Astrocyte (in vitro differentiated cells and primary cell): ENCODE data around the gene CDH13. TPM values are rescaled to one million over a fixed set of nuclear protein-coding genes. Genes with fewer than 3 reads are reported as not detected.

Experiments used
- DNase-seq: peaks from one replicate; pipeline ENCODE4 v3.0.0-alpha.2; 2010; ENCODE audit warnings: low read depth
- FAIRE-seq: peaks from 2 replicates; lab custom pipeline; 2011; peaks lifted over from hg19 to GRCh38; lab: Jason Lieb, UNC
- H2AFZ ChIP-seq: 2 replicates; pipeline ENCODE4 v1.6.0; 2012; ENCODE audit warnings: low read depth, low read length, inconsistent platforms
- H3K27ac ChIP-seq: 2 replicates; pipeline ENCODE4 v1.5.1; 2011; ENCODE audit warnings: low read depth, low read length, inconsistent platforms
- H3K27me3 ChIP-seq: 2 replicates; pipeline ENCODE4 v1.6.0; 2011; ENCODE audit warnings: low read length, inconsistent platforms; ENCODE audit not compliant: insufficient read depth
- H3K36me3 ChIP-seq: 2 replicates; pipeline ENCODE4 v1.5.1; 2011; ENCODE audit warnings: low read length, inconsistent platforms; ENCODE audit not compliant: insufficient read depth
- H3K4me1 ChIP-seq: 2 replicates; pipeline ENCODE4 v1.5.1; 2011; ENCODE audit warnings: low read length, inconsistent platforms; ENCODE audit not compliant: insufficient read depth
- H3K4me2 ChIP-seq: 2 replicates; pipeline ENCODE4 v1.6.0; 2012; ENCODE audit warnings: low read length, inconsistent platforms
- H3K4me3 ChIP-seq: 2 replicates; pipeline ENCODE4 v1.5.1; 2011; ENCODE audit warnings: low read depth, mild to moderate bottlenecking, low read length, inconsistent platforms; ENCODE audit not compliant: insufficient read depth
- H3K79me2 ChIP-seq: 2 replicates; pipeline ENCODE4 v1.6.0; 2012; ENCODE audit warnings: mild to moderate bottlenecking, low read length, inconsistent platforms; ENCODE audit not compliant: insufficient read depth
- H3K9ac ChIP-seq: 2 replicates; pipeline ENCODE4 v1.6.0; 2012; ENCODE audit warnings: mild to moderate bottlenecking, low read length, inconsistent platforms
- H3K9me3 ChIP-seq: 2 replicates; pipeline ENCODE4 v1.5.1; 2012; ENCODE audit warnings: low read depth, mild to moderate bottlenecking, low read length, inconsistent platforms; ENCODE audit not compliant: insufficient read depth
- H4K20me1 ChIP-seq: 2 replicates; pipeline ENCODE4 v1.6.0; 2012; ENCODE audit warnings: low read length, inconsistent platforms; ENCODE audit not compliant: insufficient read depth
- H3K27ac Mint-ChIP-seq: one replicate; pipeline ENCODE4 v1.8.0; 2021; ENCODE audit warnings: mild to moderate bottlenecking, mixed read lengths; ENCODE audit not compliant: unreplicated experiment
- H3K27me3 Mint-ChIP-seq: one replicate; pipeline ENCODE4 v1.8.0; 2021; ENCODE audit warnings: low read depth, mixed read lengths; ENCODE audit not compliant: unreplicated experiment
- H3K36me3 Mint-ChIP-seq: one replicate; pipeline ENCODE4 v1.8.0; 2021; ENCODE audit warnings: low read depth, mixed read lengths; ENCODE audit not compliant: unreplicated experiment
- H3K4me1 Mint-ChIP-seq: one replicate; pipeline ENCODE4 v1.8.0; 2021; ENCODE audit warnings: low read depth, mixed read lengths; ENCODE audit not compliant: unreplicated experiment
- H3K4me3 Mint-ChIP-seq: one replicate; pipeline ENCODE4 v1.8.0; 2021; ENCODE audit warnings: mild to moderate bottlenecking, moderate library complexity, mixed read lengths; ENCODE audit not compliant: unreplicated experiment
- H3K9me3 Mint-ChIP-seq: one replicate; pipeline ENCODE4 v1.8.0; 2021; ENCODE audit warnings: mild to moderate bottlenecking, mixed read lengths; ENCODE audit not compliant: unreplicated experiment
- EZH2 ChIP-seq: IDR thresholded peaks from 2 replicates; pipeline ENCODE4 v1.6.1; 2012; ENCODE audit warnings: mild to moderate bottlenecking, low read length, inconsistent platforms; ENCODE audit not compliant: insufficient read depth
- total RNA-seq: library from RNA; stranded (reverse); gene quantifications from 2 replicates; pipeline ENCODE4 v1.2.1, GENCODE V29; 2021
- TF ChIP-seq, protein P1 (sequence below): IDR thresholded peaks from 2 replicates; pipeline ENCODE4 v1.5.1; 2011; ENCODE audit warnings: low read depth, mild to moderate bottlenecking, inconsistent platforms, low read length, moderate library complexity; ENCODE audit not compliant: insufficient read depth

CDH13 gene
- total RNA-seq, 1 donor from 2014 or later = 41.7 TPM

DNA sequence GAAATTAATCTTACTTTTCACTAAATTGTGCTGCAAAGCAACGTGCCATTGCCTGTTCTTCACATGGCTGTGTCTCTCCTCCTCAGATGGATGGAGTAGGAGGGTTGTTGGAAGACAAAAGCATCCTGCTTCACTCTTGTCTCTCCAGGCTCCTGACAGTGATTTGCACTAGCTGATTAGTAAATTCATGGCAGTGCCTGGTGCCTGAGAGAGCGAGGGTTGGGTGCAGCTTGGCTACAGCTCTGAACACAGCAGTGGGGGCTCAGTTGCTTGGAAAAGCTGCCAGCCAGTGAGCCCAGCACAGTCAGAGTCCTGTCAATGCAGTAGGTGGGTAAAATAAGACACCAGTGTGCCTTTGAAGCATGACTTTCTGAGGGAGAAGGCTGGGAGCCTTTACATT, 37.4 kb downstream of the CDH13 start:
- DNase-seq (no peak), FAIRE-seq (no peak)
- no peaks in the 10 kb centered on the region for H3K27me3 Mint-ChIP-seq
- Histone ChIP-seq H3K36me3 (no peaks in the 10 kb centered on the region), H3K4me2 (no peak overlapping the region), H3K79me2 (peaks cover 82% of the 10 kb centered on the region), H3K27me3 (no peaks in the 10 kb centered on the region), H2AFZ (no peak overlapping the region), H3K4me1 (peaks cover 6% of the 10 kb centered on the region), H3K27ac (no peak overlapping the region), H3K9me3 (no peaks in the 10 kb centered on the region), H4K20me1 (no peaks in the 10 kb centered on the region), H3K9ac (no peak overlapping the region), H3K4me3 (no peak overlapping the region)
- H3K4me3 Mint-ChIP-seq = no peak overlapping the region
- no peaks in the 10 kb centered on the region for H3K9me3 Mint-ChIP-seq
- H3K27ac Mint-ChIP-seq = no peak overlapping the region
- no peaks in the 10 kb centered on the region for H3K36me3 Mint-ChIP-seq
- TF ChIP-seq, protein P1, sequence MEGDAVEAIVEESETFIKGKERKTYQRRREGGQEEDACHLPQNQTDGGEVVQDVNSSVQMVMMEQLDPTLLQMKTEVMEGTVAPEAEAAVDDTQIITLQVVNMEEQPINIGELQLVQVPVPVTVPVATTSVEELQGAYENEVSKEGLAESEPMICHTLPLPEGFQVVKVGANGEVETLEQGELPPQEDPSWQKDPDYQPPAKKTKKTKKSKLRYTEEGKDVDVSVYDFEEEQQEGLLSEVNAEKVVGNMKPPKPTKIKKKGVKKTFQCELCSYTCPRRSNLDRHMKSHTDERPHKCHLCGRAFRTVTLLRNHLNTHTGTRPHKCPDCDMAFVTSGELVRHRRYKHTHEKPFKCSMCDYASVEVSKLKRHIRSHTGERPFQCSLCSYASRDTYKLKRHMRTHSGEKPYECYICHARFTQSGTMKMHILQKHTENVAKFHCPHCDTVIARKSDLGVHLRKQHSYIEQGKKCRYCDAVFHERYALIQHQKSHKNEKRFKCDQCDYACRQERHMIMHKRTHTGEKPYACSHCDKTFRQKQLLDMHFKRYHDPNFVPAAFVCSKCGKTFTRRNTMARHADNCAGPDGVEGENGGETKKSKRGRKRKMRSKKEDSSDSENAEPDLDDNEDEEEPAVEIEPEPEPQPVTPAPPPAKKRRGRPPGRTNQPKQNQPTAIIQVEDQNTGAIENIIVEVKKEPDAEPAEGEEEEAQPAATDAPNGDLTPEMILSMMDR = no peak
- no peak for TF ChIP-seq EZH2
- peaks cover 7% of the 10 kb centered on the region for H3K4me1 Mint-ChIP-seq

DNA sequence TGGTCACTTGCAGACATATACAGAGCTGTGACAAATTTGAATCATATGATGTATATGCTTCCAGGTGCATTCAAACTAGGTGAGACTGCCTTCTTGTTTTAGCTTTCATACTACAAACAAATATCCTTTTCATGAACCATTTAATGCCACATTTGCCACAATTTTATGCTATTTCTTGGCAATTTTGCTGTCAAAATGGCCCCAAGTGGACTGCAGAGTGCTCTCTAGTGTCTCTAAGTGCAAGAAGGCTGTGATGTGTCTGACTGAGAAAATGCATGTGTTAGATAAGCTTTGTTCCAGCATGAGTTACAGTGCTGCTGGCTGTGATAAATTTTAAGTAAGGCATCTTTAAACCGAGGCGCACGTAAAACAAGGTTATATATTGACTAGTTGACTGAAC, 38.3 kb downstream of the CDH13 start:
- FAIRE-seq = no peak
- Histone ChIP-seq H3K27me3 (no peaks in the 10 kb centered on the region), H3K4me1 (peaks cover 3% of the 10 kb centered on the region), H3K4me2 (no peak overlapping the region), H3K4me3 (no peak overlapping the region), H4K20me1 (no peaks in the 10 kb centered on the region), H3K9ac (no peak overlapping the region), H3K27ac (no peak overlapping the region), H3K9me3 (no peaks in the 10 kb centered on the region), H3K79me2 (peaks cover 75% of the 10 kb centered on the region), H3K36me3 (no peaks in the 10 kb centered on the region), H2AFZ (no peak overlapping the region)
- Mint-ChIP-seq H3K27me3 (no peaks in the 10 kb centered on the region), H3K36me3 (no peaks in the 10 kb centered on the region), H3K4me1 (peaks cover 4% of the 10 kb centered on the region), H3K4me3 (no peak overlapping the region), H3K9me3 (no peaks in the 10 kb centered on the region), H3K27ac (no peak overlapping the region)
- TF ChIP-seq, protein P1 = no peak
- TF ChIP-seq EZH2 = no peak
- no peak for DNase-seq

DNA sequence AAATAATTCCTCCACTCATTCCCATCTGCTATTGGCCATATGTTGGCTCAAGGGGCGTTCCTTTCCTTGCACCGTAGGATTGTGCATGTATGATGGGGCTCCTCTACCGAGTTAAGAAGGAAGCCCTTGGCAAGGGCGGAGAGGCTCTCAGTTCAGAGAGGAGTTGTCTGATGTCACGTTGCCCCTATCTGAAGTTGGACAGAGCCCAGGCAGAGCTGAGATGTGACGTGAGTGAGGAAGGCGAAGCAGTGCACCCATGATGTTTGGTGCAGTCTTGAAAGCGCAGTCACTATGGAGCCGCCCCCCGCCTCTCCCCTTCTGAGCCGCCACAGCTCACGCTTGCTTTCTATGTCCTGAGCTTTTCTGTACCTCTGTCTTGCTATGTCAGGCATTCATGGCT, 40.7 kb downstream of the CDH13 start:
- no peak overlapping the region for H3K4me3 ChIP-seq
- H3K4me1 ChIP-seq = no peaks in the 10 kb centered on the region
- H3K79me2 ChIP-seq = peaks cover 68% of the 10 kb centered on the region
- no peaks in the 10 kb centered on the region for H3K27me3 ChIP-seq
- H3K4me2 ChIP-seq = no peak overlapping the region
- H3K9me3 ChIP-seq = no peaks in the 10 kb centered on the region
- H3K9ac ChIP-seq = no peak overlapping the region
- no peak overlapping the region for H3K27ac ChIP-seq
- Mint-ChIP-seq H3K27ac (no peak overlapping the region), H3K36me3 (no peaks in the 10 kb centered on the region), H3K4me3 (no peak overlapping the region), H3K27me3 (no peaks in the 10 kb centered on the region), H3K9me3 (no peaks in the 10 kb centered on the region), H3K4me1 (no peaks in the 10 kb centered on the region)
- H4K20me1 ChIP-seq = no peaks in the 10 kb centered on the region
- no peak for FAIRE-seq
- H2AFZ ChIP-seq = no peak overlapping the region
- no peaks in the 10 kb centered on the region for H3K36me3 ChIP-seq
- DNase-seq = no peak
- TF ChIP-seq, protein P1 = no peak
- no peak for TF ChIP-seq EZH2
